Endothelial cell of umbilical vein (primary cell): Measurements from ENCODE around the gene ADNP. TPM values are rescaled to one million over a fixed set of nuclear protein-coding genes. Genes with fewer than 3 reads are reported as not detected.

ENCODE experiments used
- BruUV-seq: library from RNA; stranded (reverse); fragments of 400-500 nt; replicated peaks from 2 replicates; lab custom pipeline; 2021; lab: Mats Ljungman, UMichigan
- CTCF ChIA-PET: fragments of 300-600, 350-600 bp; sonication (Branson Sonifier 250); formaldehyde crosslinking; loops from one replicate; lab custom pipeline; 2021; ENCODE audit warnings: antibody characterized with exemption, inconsistent platforms; lab: Charles Lee
- POLR2A ChIA-PET: fragments of 300-600, 350-600 bp; sonication (Branson Sonifier 250); formaldehyde crosslinking; loops from one replicate; lab custom pipeline; 2021; ENCODE audit warnings: antibody characterized with exemption, inconsistent platforms; lab: Charles Lee
- DNase-seq: peaks from one replicate; pipeline ENCODE4 v3.0.0-alpha.2; 2011; ENCODE audit warnings: low read depth, low spot score
- FAIRE-seq: peaks from 2 replicates; lab custom pipeline; 2011; peaks lifted over from hg19 to GRCh38; lab: Jason Lieb, UNC
- H2AFZ ChIP-seq: 2 replicates; pipeline ENCODE4 v1.6.0; 2012; ENCODE audit warnings: low read depth, low read length, control low read depth, inconsistent platforms
- H3K27ac ChIP-seq: 2 replicates; pipeline ENCODE4 v1.5.1; 2011; ENCODE audit warnings: low read depth, mild to moderate bottlenecking, control low read depth, low read length, moderate library complexity; ENCODE audit not compliant: insufficient read depth
- H3K27me3 ChIP-seq, 2 experiments: 2 replicates each; pipeline versions ENCODE4 v1.6.0 to v1.6.1; 2011; ENCODE audit warnings: low read length in 2 of 2, mixed read lengths in 1 of 2; ENCODE audit not compliant: control insufficient read depth in 2 of 2, insufficient read depth in 2 of 2
- H3K36me3 ChIP-seq, 2 experiments: 2 replicates in 1 of 2; 3 replicates in 1 of 2; pipeline ENCODE4 v1.5.1; 2011; ENCODE audit warnings: low read length in 2 of 2, mild to moderate bottlenecking in 1 of 2, moderate library complexity in 1 of 2; ENCODE audit not compliant: control insufficient read depth in 2 of 2, insufficient read depth in 2 of 2; ENCODE audit errors: extremely low read depth in 1 of 2
- H3K4me1 ChIP-seq: 3 replicates; pipeline ENCODE4 v1.5.1; 2011; ENCODE audit warnings: mild to moderate bottlenecking, low read length; ENCODE audit not compliant: control insufficient read depth, insufficient read depth; ENCODE audit errors: extremely low read depth
- H3K4me2 ChIP-seq: 2 replicates; pipeline ENCODE4 v1.6.1; 2011; ENCODE audit warnings: low read length, control low read depth, mixed read lengths; ENCODE audit not compliant: insufficient read depth
- H3K4me3 ChIP-seq, 3 experiments: fragments of 200-600 bp in 1 of 3; sonication (generic), shearing (Covaris generic) in 1 of 3; replicated peaks in 1 of 3; 2 replicates each; pipeline ENCODE4 v1.5.1; 2011 to 2016; ENCODE audit warnings: control low read depth in 3 of 3, low read length in 3 of 3, mild to moderate bottlenecking in 2 of 3, inconsistent platforms in 1 of 3, low read depth in 1 of 3, moderate library complexity in 1 of 3; ENCODE audit not compliant: insufficient read depth in 1 of 3
- H3K79me2 ChIP-seq: 2 replicates; pipeline ENCODE4 v1.6.0; 2012; ENCODE audit warnings: low read length, inconsistent platforms; ENCODE audit not compliant: control insufficient read depth, insufficient read depth
- H3K9ac ChIP-seq: replicated peaks from 2 replicates; pipeline ENCODE3; 2011; ENCODE audit warnings: low read length, control low read depth; ENCODE audit not compliant: insufficient read depth; ENCODE audit errors: extremely low read depth
- H3K9me1 ChIP-seq: replicated peaks from 3 replicates; pipeline ENCODE4 v1.6.0; 2011; ENCODE audit warnings: mild to moderate bottlenecking, low read length; ENCODE audit not compliant: control insufficient read depth, insufficient read depth; ENCODE audit errors: extremely low read depth
- H3K9me3 ChIP-seq: replicated peaks from 2 replicates; pipeline ENCODE4 v1.5.1; 2012; ENCODE audit warnings: low read length, inconsistent platforms; ENCODE audit not compliant: control insufficient read depth, insufficient read depth
- H4K20me1 ChIP-seq: replicated peaks from 2 replicates; pipeline ENCODE3; 2011; ENCODE audit warnings: mild to moderate bottlenecking, low read length; ENCODE audit not compliant: control insufficient read depth, insufficient read depth; ENCODE audit errors: extremely low read depth
- FOS ChIP-seq: IDR thresholded peaks from 2 replicates; pipeline ENCODE4 v1.6.1; 2011; ENCODE audit warnings: mild to moderate bottlenecking, low read length, moderate library complexity, borderline replicate concordance; ENCODE audit not compliant: insufficient read depth
- GATA2 ChIP-seq: IDR thresholded peaks from 2 replicates; pipeline ENCODE4 v1.7.0; 2011; ENCODE audit warnings: low read depth, mild to moderate bottlenecking, moderate library complexity, mixed read lengths, low read length; ENCODE audit not compliant: insufficient read length, insufficient read depth
- JUN ChIP-seq: IDR thresholded peaks from 2 replicates; pipeline ENCODE4 v1.6.1; 2011; ENCODE audit warnings: borderline replicate concordance, low read depth; ENCODE audit not compliant: insufficient read length, insufficient read depth
- POLR2AphosphoS5 ChIP-seq: IDR thresholded peaks from 2 replicates; pipeline ENCODE4 v1.6.1; 2012; ENCODE audit warnings: low read depth, mild to moderate bottlenecking, control low read depth, low read length, moderate library complexity; ENCODE audit not compliant: insufficient read depth
- dilution Hi-C: fragments of 300-500 bp; cut with MboI; formaldehyde crosslinking; loops from one replicate; pipeline ENCODE4 v1.15.0; 2019; ENCODE audit warnings: low sequenced_read_pairs; ENCODE audit not compliant: extremely low pct_ligation_motif_present
- intact Hi-C: fragments of 100-400 bp; cut with micrococcal nuclease; formaldehyde crosslinking; loops from one replicate; pipeline ENCODE4 v1.10.0; 2022
- polyA plus RNA-seq, 4 experiments: library from polyadenylated mRNA; depleted of rRNA in 3 of 4; stranded (reverse) in 3 of 4; unstranded in 1 of 4; fragments of >200 nt; gene quantifications; 2 replicates each; pipeline versions ENCODE4 v1.2.1 to v1.2.3, GENCODE V29; 2011 to 2012; ENCODE audit warnings: missing spikeins in 1 of 4
- total RNA-seq: library from RNA; stranded (reverse); gene quantifications from 2 replicates; pipeline ENCODE4 v1.2.3, GENCODE V29; 2021
- TF ChIP-seq, protein P1 (sequence below), 2 donors: IDR thresholded peaks; 1 replicate in 1 of 2; 2 replicates in 1 of 2; pipeline ENCODE4 v1.5.1; 2011; ENCODE audit warnings: low read length in 2 of 2, mild to moderate bottlenecking in 2 of 2, moderate library complexity in 2 of 2, control low read depth in 1 of 2, inconsistent platforms in 1 of 2, low read depth in 1 of 2; ENCODE audit not compliant: insufficient read depth in 1 of 2; ENCODE audit errors: extremely low read depth in 1 of 2

The ADNP gene
- total and polyA plus RNA-seq, 2 donors (not counting 3 experiments of a cell fraction or from before 2014, with no cell fraction given), result 17.8 to 66.0 TPM

GRCh38 chr20:50844430-50845100 is 86.7 kb downstream of the ADNP start:
- Histone ChIP-seq H3K79me2 (no peaks in the 10 kb centered on the region), H3K4me1 (peaks cover 5% of the 10 kb centered on the region), H3K27ac (no peak overlapping the region), H3K9ac (no peak overlapping the region), H3K9me3 (no peaks in the 10 kb centered on the region), H3K9me1 (no peaks in the 10 kb centered on the region), H3K36me3 (no peaks in the 10 kb centered on the region), H3K27me3 (no peaks in the 10 kb centered on the region), H3K4me2 (no peak overlapping the region), H2AFZ (no peak overlapping the region), H4K20me1 (no peaks in the 10 kb centered on the region), H3K4me3 (no peak overlapping the region)
- BruUV-seq, result no TSS peak
- CTCF ChIA-PET, result no interaction called here
- FAIRE-seq (peak; percentile 58), DNase-seq (peak; percentile 63)
- intact Hi-C loops (no loop called here), dilution Hi-C loops (no loop called here)
- POLR2A ChIA-PET, result no interaction called here
- no peak for TF ChIP-seq JUN
- no peak for TF ChIP-seq GATA2
- TF ChIP-seq POLR2AphosphoS5, result peak; percentile 32
- TF ChIP-seq FOS, result peak; percentile 32

- ChIA-PET POLR2A (no interaction called here), CTCF (interaction anchor here (1.6 kb wide), 1 partner anchor 49 kb away, joined by 4 read pairs; the partner anchor contains the start of gene BCAS4)
- Histone ChIP-seq H3K9me3 (no peaks in the 10 kb centered on the region), H3K4me2 (no peak overlapping the region), H3K27ac (no peak overlapping the region), H3K79me2 (no peaks in the 10 kb centered on the region), H3K9ac (no peak overlapping the region), H3K27me3 (no peaks in the 10 kb centered on the region), H3K4me1 (peaks cover 5% of the 10 kb centered on the region), H4K20me1 (no peaks in the 10 kb centered on the region), H2AFZ (no peak overlapping the region), H3K36me3 (no peaks in the 10 kb centered on the region), H3K9me1 (no peaks in the 10 kb centered on the region), H3K4me3 (no peak overlapping the region)
- intact Hi-C loops (no loop called here), dilution Hi-C loops (no loop called here)
- BruUV-seq, result no TSS peak
- TF ChIP-seq POLR2AphosphoS5 (no peak), JUN (no peak)
- TF ChIP-seq, protein P1, sequence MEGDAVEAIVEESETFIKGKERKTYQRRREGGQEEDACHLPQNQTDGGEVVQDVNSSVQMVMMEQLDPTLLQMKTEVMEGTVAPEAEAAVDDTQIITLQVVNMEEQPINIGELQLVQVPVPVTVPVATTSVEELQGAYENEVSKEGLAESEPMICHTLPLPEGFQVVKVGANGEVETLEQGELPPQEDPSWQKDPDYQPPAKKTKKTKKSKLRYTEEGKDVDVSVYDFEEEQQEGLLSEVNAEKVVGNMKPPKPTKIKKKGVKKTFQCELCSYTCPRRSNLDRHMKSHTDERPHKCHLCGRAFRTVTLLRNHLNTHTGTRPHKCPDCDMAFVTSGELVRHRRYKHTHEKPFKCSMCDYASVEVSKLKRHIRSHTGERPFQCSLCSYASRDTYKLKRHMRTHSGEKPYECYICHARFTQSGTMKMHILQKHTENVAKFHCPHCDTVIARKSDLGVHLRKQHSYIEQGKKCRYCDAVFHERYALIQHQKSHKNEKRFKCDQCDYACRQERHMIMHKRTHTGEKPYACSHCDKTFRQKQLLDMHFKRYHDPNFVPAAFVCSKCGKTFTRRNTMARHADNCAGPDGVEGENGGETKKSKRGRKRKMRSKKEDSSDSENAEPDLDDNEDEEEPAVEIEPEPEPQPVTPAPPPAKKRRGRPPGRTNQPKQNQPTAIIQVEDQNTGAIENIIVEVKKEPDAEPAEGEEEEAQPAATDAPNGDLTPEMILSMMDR (IDR thresholded peaks at IDR 0.05; ENCODE audit: extremely low read depth in 1 of 2, insufficient read depth in 1 of 2, low read depth in 1 of 2, low read length in 2 of 2), result no peak
- no peak for FAIRE-seq
- DNase-seq, result no peak
These were observed 87.6 kb downstream of the ADNP start for GRCh38 chr20:50843331-50844276.
